ENCODE data around the gene OR5K2.

DNA sequence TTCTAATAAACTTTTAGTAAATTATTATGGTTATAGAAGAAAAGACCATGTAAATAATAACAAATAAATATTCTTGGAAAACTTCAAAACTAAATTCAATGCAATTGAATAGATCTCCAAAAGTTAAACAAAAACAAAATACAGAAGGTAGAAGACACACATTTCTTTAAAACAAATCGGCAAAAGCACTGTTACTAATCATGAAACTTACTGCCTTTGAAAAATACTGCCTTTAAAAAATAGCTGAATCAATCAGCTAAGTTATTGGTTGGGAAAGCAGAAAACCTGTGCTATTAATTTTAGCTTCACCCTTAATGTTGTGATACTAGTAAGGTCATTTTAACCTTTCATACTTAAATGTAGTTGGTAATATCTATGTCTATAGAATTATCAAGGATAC is 37.3 kb downstream of the OR5K2 start:
- TF ChIP-seq, protein P1, sequence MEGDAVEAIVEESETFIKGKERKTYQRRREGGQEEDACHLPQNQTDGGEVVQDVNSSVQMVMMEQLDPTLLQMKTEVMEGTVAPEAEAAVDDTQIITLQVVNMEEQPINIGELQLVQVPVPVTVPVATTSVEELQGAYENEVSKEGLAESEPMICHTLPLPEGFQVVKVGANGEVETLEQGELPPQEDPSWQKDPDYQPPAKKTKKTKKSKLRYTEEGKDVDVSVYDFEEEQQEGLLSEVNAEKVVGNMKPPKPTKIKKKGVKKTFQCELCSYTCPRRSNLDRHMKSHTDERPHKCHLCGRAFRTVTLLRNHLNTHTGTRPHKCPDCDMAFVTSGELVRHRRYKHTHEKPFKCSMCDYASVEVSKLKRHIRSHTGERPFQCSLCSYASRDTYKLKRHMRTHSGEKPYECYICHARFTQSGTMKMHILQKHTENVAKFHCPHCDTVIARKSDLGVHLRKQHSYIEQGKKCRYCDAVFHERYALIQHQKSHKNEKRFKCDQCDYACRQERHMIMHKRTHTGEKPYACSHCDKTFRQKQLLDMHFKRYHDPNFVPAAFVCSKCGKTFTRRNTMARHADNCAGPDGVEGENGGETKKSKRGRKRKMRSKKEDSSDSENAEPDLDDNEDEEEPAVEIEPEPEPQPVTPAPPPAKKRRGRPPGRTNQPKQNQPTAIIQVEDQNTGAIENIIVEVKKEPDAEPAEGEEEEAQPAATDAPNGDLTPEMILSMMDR (IDR thresholded peaks at IDR 0.05) = no peak
- TF ChIP-seq ZFX (IDR thresholded peaks at IDR 0.05; ENCODE audit: borderline replicate concordance) = no peak
